NCI-H2171 (cell line): Measurements from ENCODE around the gene HIP1.
"Not testable (repeated sequence)": the region's sequence is repeated elsewhere in the genome, so short reads cannot be mapped to it uniquely, and the experiment has no call there.

Experiments used
- DNase-seq: peaks from one replicate; lab custom pipeline; 2025; lab: John Stamatoyannopoulos, UW

Gene HIP1

GRCh38 chr7:75569629-75570282, 169.0 kb downstream of the HIP1 start:
- not testable (repeated sequence) for DNase-seq

DNA sequence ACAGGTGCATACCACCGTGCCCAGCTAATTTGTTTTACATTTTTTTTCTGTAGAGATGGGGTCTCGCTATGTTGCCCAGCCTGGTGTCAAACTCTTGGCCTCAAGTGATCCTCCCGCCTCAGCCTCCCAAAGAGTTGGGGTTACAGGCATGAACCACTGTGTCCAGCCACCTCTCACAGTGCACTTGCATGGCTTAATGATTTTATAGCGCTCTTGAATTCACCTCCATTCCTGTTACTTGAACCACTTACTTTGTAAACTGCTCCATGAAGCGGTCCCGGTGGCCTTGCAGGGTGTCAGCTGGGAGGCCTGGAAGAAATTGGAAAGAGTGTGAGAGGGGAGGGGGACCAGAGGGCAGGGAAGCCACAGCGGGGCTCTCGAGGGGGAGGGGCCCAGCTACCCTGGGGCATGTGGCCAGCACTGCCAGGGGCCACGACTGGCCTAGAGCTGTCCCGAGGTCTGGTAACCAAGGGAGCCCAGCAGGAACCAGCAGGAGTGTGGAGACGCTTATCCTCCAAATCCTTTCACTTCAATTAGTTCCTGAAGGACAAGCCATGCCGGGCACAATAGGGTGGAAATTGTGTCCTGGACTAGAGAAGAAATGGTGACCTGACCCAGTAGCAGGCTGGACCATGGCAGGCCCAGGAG, 170.7 kb downstream of the HIP1 start:
- DNase-seq, result no peak

DNA sequence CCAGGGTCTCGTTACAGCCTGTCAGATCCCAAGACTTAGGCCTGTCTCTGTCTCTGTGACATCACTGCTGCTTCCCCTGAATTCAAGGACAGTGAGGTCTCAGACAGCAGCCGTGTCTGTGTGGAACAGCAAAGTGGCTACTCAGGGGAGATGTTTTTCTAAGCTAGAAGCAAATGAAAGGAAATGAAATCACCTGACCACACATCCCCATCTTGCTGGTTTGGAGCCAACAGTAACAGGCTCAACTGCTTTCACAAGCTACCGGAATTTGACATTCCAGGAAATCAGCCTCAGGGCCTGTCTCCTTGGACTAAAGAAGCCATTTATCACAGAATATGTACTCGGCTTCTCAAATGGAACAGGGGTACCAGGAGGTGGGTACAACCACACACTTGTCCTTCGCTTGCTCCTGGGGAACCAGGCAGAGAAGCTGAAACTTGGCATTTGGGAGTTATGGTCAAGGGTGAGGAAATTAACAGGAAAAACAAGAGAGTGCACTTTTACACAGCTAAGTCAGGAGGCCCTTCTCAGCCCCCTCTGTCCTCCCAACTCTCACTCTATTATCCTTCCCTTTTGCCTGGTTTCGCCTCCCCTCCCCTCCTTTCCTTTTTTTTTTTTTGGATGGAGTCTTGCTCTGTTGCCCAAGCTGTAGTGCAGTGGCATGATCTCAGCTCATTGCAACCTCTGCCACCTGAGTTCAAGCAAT, 173.5 kb downstream of the HIP1 start:
- DNase-seq, result no peak

GRCh38 chr7:75563171-75563570, 175.6 kb downstream of the HIP1 start:
- DNase-seq, result no peak

DNA sequence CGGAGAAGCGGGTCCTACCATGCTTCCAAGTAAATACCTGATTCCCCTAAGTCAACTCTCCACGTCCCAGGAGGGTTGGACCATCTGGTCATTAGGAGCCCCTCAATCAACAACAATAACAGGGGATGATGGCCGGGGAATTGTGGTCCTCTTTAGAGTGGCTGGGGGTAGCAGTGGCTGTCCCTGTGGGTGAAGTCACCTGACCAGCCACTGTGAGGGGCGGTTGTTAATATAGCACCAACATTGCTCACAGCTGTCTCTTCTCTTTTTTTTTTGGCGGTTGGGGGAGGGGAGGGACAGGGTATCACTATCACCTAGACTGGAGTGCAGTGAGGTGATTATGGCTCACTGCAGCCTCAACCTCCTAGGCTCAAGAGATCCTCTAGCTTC, 178.8 kb downstream of the HIP1 start:
- no peak for DNase-seq

GRCh38 chr7:75559355-75559975, 179.3 kb downstream of the HIP1 start:
- DNase-seq, result no peak

- not testable (repeated sequence) for DNase-seq
Measured at GRCh38 chr7:75556835-75557234, 181.9 kb downstream of the HIP1 start.

DNA sequence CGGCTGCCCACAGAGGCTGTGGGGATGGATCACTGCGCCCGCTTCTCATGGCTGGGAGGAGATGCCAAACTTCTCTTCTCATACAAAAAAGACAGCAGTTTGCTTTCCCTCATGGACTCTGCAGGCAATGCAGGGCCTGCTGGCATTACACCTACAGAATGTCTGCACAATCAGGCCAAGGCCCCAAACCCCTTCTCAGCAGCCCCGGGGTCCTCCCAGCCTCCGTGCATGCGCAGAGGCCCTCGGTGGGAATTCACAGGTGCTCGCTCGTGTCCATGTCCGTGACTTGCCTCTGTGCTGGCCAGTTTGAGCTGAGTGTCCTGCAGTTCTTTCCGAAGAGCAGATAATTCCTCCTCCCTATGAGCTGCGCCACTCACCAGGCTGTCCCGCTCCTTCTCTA, 183.0 kb downstream of the HIP1 start:
- no peak for DNase-seq

DNA sequence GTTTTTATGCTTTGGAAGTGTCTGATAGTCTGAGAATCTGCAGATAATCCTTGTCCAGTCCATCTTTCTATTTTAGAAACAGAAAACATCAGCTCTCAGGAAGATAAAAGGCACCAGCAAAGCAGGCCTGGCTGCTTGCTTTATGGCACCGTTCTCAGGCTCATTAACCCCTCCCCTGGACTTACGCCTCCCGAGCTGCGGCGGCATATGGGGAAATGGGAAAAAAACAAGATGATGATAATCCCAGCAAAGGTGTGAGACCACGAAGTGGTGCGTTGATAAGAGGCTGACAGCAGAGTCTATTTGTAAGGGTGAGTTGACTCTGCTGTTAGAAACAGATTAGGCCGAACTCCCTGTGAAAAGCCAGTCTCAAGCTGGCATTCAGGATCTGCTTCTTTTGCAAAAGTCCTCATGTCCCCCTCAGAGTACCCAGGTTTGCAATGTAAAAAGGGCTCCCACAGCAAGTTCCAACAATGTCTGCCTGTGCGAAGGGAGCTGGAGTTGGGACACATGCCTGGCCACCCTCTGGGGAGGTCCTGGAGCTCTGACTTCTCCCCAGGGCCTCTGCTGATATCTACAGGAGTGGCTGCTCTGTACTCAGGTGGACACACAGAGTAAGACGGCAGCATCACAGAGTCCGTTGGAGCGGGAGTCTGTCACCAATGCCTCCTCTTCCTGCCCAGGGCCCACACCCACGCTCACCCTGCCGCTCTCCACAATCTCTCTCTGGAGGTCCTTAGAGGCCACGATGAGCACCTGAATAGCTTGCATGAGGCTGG, 192.3 kb downstream of the HIP1 start:
- no peak for DNase-seq

DNA sequence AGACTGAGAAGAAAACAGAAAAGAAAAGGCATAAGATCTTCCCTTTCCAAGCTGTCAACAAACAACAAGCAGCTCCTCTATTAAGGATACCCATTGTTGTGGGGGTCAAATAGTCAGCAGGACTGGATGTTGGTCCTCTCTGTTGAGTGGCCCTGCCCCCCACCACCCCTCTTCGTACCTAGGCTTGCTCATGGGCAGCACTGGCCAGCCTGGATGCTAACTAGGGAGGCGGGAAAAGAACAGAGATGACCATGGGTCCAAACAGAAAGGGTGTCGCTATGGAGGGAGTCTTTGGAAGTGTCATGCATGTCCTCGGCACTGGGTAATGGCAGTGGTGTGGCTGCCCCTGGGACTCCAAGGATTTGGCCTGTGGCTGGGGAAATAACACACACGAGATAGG, 201.0 kb downstream of the HIP1 start:
- DNase-seq, result no peak

- DNase-seq, result no peak
Measured at GRCh38 chr7:75536940-75537538, 201.7 kb downstream of the HIP1 start.

GRCh38 chr7:75536491-75536890, 202.2 kb downstream of the HIP1 start:
- no peak for DNase-seq

- DNase-seq, result no peak
Measured at GRCh38 chr7:75534727-75535307, 203.9 kb downstream of the HIP1 start.

GRCh38 chr7:75533926-75534325, 204.8 kb downstream of the HIP1 start:
- DNase-seq, result no peak

DNA sequence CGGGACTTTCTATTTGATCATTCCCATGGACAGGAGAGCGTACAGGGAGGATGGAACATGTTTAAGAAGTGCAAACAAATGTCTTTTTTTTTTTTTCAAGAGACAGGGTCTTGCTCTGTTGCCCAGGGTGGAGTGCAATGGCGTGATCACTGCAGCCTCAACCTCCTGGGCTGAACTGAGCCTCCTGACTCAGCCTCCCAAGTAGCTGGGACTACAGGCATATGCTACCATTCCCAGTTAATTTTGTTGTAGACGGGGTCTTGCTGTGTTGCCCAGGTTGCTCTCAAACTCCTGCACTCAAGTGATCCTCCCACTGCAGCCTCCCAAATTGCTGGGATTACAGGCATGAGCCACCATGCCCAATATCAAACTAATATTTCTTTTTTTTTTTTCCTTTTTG, 206.1 kb downstream of the HIP1 start:
- DNase-seq, result no peak

DNA sequence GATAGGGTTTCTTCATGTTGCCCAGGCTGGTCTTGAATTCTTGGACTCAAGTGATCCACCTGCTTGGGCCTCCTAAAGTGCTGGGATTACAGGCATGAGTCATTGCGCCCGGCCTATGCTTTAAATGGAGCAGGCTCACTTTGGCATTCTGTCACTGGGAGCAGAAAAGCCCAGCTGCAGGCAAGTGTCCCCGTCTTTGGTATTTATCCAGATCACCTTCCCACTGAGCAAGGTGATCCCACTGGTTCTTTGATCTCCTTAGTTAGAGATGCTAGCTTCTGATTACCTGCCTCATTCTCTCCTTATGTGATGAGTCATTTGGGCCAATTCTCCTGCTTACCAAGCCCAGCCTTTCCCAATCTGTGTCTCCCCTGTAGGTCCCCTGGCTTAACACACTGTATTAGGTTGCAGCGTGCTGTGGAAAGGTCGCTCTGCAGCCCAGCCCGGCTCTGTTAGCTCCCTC, 207.4 kb downstream of the HIP1 start:
- DNase-seq, result no peak

DNA sequence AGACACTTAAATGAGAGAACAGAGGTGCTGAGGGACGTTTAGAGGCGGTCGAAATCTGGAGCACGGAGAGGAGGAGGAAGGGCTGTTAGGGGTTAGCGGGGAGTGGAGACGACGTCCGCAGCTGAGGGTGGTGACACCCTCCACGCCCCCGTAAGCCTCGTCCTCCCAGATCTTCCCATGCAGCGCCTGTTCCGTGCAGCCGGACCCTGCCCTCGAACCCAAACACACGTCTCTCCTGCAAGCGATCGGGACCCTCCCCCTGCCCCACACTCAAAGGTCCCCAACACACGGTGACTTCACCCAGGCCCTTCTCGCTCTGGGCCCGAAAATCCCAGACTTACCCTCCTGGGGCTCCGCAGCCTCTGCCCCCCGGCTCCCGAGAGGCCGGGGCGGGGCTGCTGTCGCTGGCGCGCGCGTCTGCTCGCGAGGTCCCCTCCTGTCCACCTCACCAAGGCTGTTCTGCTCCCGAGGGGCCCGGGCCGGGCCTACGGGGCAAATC, 211.5 kb downstream of the HIP1 start:
- not testable (repeated sequence) for DNase-seq

DNA sequence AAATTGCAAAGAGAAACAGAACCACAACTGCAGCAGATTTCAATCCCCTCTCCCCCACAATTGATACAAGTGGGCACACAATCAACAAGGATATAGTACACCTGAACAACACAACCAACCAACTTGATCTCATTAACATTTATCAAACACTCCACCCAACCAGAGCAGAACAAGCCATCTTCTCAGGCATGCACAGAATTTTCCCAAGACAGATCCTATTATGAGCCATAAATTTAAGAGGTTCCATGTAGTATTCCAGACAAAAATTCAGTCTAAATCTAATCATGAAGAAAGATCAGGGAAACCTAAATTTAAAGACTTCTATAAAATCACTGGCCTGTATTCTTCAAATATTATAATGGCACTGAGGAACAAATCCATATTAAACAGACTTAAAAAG, 217.0 kb downstream of the HIP1 start:
- not testable (repeated sequence) for DNase-seq

DNA sequence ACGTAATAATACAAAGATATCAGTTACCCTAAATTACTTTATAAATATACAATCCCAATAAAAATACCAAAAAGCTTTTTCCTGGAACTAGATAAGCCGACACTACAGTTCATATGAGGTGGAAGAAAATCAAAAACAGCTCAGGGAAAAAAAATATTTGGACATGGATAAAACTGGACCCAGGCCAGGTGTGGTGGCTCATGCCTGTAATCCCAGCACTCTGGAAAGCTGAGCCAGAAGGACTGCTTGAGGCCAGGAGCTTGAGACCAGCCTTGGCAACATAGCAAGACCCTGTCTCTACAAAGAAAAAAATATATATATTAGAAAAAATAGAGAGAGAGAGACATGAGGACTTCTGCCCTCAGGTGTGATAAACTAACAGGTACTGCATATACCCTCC, 219.9 kb downstream of the HIP1 start:
- not testable (repeated sequence) for DNase-seq

GRCh38 chr7:75509033-75509432, 229.7 kb downstream of the HIP1 start:
- not testable (repeated sequence) for DNase-seq

DNA sequence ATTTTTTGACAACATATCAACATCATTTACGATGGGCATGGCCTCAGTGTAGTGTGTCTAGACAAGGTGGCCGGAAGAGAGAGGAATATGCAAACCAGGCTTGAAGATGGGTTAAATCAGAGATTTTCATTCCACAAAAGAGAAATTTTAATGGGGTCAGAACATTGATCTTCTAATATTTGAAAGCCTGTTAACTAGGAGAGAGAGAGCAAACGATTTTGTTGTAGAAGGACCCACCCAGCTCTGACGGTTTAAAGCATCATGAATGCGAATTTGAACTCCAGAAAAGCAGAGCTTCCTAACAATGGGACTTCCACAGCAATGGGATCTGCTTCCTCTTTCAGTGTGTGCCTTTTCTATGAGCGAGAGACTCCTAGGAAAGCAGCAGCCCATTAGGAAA, 246.7 kb downstream of the HIP1 start, which contains the start of gene SPDYE5:
Gene SPDYE5 (plus strand): TSS at position 301 of the 400 bp plus-strand sequence. CDS start 1,728 bp downstream, outside the sequence.
- DNase-seq, result not testable (repeated sequence)
